ENCODE measurements around the gene CNGA4.

The CNGA4 gene

DNA sequence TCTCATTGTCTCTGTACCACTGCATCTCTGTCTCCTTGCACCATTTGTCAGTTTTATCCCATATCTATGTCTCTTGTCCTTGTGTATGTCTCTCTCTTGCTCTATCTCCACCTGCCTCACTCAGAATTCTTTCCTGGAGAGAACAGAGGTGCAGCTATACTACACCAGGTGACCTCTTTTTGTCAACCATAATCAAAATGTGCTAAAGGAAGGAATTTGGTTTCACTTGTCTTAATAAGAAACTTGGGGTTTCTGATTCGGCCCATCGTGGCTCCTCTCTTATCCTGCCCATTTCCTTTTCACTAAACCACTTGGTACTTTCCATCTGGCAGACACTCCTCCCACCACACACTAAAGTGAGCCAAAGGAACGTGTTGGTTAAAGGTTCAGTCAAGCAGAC lies 35.6 kb upstream of the CNGA4 start:
- Histone ChIP-seq H3K9ac (ENCODE audit: low read depth, low read length, poor library complexity, severe bottlenecking) (no peak overlapping the region), H3K9me2 (replicated peaks; ENCODE audit: low read depth, low read length) (no peaks in the 10 kb centered on the region), H3F3A (ENCODE audit: low read depth) (no peaks in the 10 kb centered on the region), H3K36me3 (ENCODE audit: insufficient read depth, low read length) (no peaks in the 10 kb centered on the region), H3K9me3 (ENCODE audit: insufficient read depth, low read depth, low read length) (no peaks in the 10 kb centered on the region), H4K20me1 (ENCODE audit: insufficient read depth, low read length, poor library complexity, severe bottlenecking) (no peaks in the 10 kb centered on the region), H3K4me3 (ENCODE audit: low read length, poor library complexity, severe bottlenecking) (no peak overlapping the region), H3K79me2 (ENCODE audit: insufficient read depth, low read length) (no peaks in the 10 kb centered on the region), H3K4me2 (ENCODE audit: low read depth, low read length, poor library complexity, severe bottlenecking) (no peak overlapping the region), H3K27me3 (ENCODE audit: insufficient read depth, low read length, poor library complexity, severe bottlenecking) (no peaks in the 10 kb centered on the region), H2AFZ (ENCODE audit: low read length) (no peak overlapping the region), H3K4me1 (ENCODE audit: insufficient read depth, low read length, poor library complexity, severe bottlenecking) (peaks cover 5% of the 10 kb centered on the region)
- TF ChIP-seq, protein P1, sequence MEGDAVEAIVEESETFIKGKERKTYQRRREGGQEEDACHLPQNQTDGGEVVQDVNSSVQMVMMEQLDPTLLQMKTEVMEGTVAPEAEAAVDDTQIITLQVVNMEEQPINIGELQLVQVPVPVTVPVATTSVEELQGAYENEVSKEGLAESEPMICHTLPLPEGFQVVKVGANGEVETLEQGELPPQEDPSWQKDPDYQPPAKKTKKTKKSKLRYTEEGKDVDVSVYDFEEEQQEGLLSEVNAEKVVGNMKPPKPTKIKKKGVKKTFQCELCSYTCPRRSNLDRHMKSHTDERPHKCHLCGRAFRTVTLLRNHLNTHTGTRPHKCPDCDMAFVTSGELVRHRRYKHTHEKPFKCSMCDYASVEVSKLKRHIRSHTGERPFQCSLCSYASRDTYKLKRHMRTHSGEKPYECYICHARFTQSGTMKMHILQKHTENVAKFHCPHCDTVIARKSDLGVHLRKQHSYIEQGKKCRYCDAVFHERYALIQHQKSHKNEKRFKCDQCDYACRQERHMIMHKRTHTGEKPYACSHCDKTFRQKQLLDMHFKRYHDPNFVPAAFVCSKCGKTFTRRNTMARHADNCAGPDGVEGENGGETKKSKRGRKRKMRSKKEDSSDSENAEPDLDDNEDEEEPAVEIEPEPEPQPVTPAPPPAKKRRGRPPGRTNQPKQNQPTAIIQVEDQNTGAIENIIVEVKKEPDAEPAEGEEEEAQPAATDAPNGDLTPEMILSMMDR (conservative IDR thresholded peaks at IDR 0.05; ENCODE audit: low read length): no peak
- no peak for TF ChIP-seq EZH2phosphoT487 (IDR thresholded peaks at IDR 0.05; ENCODE audit: borderline replicate concordance)

DNA sequence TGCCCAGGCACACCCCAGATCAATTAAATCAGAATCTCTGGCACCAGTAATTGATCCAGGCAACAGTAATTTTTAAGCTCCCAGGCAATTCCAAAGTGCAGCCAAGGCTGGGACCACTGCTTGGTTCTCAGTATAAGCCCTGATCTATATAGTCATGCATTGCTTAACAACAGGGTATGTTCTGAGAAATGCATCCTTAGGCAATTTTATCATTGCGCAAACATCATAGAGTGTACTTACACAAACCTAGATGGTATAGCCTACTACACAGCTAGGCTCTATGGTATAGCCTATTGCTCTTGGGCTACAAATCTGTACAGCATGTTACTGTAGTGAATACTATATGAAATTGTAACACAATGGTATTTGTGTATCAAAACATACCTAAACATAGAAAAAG lies 34.2 kb upstream of the CNGA4 start:
- Histone ChIP-seq H3K9me2 (replicated peaks; ENCODE audit: low read depth, low read length) (no peaks in the 10 kb centered on the region), H2AFZ (ENCODE audit: low read length) (no peak overlapping the region), H3K27me3 (ENCODE audit: insufficient read depth, low read length, poor library complexity, severe bottlenecking) (no peaks in the 10 kb centered on the region), H3K9me3 (ENCODE audit: insufficient read depth, low read depth, low read length) (no peaks in the 10 kb centered on the region), H3K4me3 (ENCODE audit: low read length, poor library complexity, severe bottlenecking) (no peak overlapping the region), H4K20me1 (ENCODE audit: insufficient read depth, low read length, poor library complexity, severe bottlenecking) (no peaks in the 10 kb centered on the region), H3K36me3 (ENCODE audit: insufficient read depth, low read length) (no peaks in the 10 kb centered on the region; the same call in 1 of the 2 replicates), H3K79me2 (ENCODE audit: insufficient read depth, low read length) (no peaks in the 10 kb centered on the region), H3K9ac (ENCODE audit: low read depth, low read length, poor library complexity, severe bottlenecking) (no peak overlapping the region), H3F3A (ENCODE audit: low read depth) (no peaks in the 10 kb centered on the region), H3K4me1 (ENCODE audit: insufficient read depth, low read length, poor library complexity, severe bottlenecking) (peaks cover 5% of the 10 kb centered on the region), H3K4me2 (ENCODE audit: low read depth, low read length, poor library complexity, severe bottlenecking) (no peak overlapping the region)
- TF ChIP-seq, protein P1 (conservative IDR thresholded peaks at IDR 0.05; ENCODE audit: low read length): no peak
- TF ChIP-seq EZH2phosphoT487 (IDR thresholded peaks at IDR 0.05; ENCODE audit: borderline replicate concordance): no peak

DNA sequence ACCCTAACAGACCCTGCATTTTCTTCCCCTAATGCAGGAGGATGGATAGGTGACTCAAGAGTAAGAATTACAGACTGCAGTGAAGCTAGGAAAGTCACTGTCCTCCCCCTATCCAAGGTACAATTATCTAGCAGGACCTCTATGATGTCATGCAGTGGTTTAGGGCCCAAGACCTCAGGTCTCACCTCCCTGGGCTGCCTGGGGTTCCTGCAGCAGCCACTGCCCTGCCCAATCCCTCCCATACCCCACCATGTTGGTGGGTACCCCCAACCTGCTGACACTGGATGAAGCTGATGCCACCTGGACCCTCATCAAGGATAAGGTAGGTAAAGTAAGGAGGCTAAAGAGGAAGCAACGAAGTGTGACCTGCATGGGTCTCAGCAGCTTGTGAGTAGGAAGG lies 33.5 kb upstream of the CNGA4 start, which contains the start of gene C11orf42:
Gene C11orf42, plus strand, starts transcription at position 192 of the 400 bp plus-strand sequence. Its CDS starts 59 bp downstream, at position 251.
- Histone ChIP-seq H3K4me2 (ENCODE audit: low read depth, low read length, poor library complexity, severe bottlenecking) (no peak within 1 kb of the TSS), H2AFZ (ENCODE audit: low read length) (no peak within 1 kb of the TSS), H3K4me3 (ENCODE audit: low read length, poor library complexity, severe bottlenecking) (no peak within 1 kb of the TSS), H3K9me2 (replicated peaks; ENCODE audit: low read depth, low read length) (no peaks in the 10 kb centered on the region), H3K79me2 (ENCODE audit: insufficient read depth, low read length) (no peaks in the 10 kb centered on the region), H3F3A (ENCODE audit: low read depth) (no peaks in the 10 kb centered on the region), H3K9me3 (ENCODE audit: insufficient read depth, low read depth, low read length) (no peaks in the 10 kb centered on the region), H4K20me1 (ENCODE audit: insufficient read depth, low read length, poor library complexity, severe bottlenecking) (no peaks in the 10 kb centered on the region), H3K27me3 (ENCODE audit: insufficient read depth, low read length, poor library complexity, severe bottlenecking) (no peaks in the 10 kb centered on the region), H3K36me3 (ENCODE audit: insufficient read depth, low read length) (no peaks in the 10 kb centered on the region; the same call in 1 of the 2 replicates), H3K4me1 (ENCODE audit: insufficient read depth, low read length, poor library complexity, severe bottlenecking) (peaks cover 5% of the 10 kb centered on the region), H3K9ac (ENCODE audit: low read depth, low read length, poor library complexity, severe bottlenecking) (no peak within 1 kb of the TSS)
- TF ChIP-seq, protein P1 (conservative IDR thresholded peaks at IDR 0.05; ENCODE audit: low read length): no peak
- no peak for TF ChIP-seq EZH2phosphoT487 (IDR thresholded peaks at IDR 0.05; ENCODE audit: borderline replicate concordance)
